ENCODE measurements around the gene CDKAL1.
"Not testable (repeated sequence)": the region's sequence is repeated elsewhere in the genome, so short reads cannot be mapped to it uniquely, and the experiment has no call there.

CDKAL1 gene

GRCh38 chr6:21085643-21086042 lies 551.4 kb downstream of the CDKAL1 start:
- DNase-seq = no peak

- DNase-seq = no peak
Measured at GRCh38 chr6:21087188-21087587, 552.9 kb downstream of the CDKAL1 start.

DNA sequence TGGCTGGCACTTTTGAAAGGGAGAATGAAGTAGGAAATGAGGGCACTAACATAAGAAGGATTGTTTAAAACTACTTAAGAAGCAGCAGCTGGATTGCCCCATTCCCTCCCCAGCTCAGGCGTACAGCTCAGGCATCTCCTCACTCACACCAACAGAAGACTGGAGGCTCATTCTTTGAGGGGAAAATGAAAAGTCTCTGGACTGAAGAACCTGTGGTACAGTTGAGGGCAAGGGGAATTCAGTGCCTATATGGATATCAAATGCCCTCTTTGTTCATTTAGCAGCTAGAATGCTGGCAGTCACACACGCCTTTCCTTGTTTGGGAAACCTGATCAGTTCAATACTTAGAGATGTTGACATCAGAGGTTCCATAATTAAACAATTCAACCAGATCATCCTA lies 557.2 kb downstream of the CDKAL1 start:
- no peak for DNase-seq

DNA sequence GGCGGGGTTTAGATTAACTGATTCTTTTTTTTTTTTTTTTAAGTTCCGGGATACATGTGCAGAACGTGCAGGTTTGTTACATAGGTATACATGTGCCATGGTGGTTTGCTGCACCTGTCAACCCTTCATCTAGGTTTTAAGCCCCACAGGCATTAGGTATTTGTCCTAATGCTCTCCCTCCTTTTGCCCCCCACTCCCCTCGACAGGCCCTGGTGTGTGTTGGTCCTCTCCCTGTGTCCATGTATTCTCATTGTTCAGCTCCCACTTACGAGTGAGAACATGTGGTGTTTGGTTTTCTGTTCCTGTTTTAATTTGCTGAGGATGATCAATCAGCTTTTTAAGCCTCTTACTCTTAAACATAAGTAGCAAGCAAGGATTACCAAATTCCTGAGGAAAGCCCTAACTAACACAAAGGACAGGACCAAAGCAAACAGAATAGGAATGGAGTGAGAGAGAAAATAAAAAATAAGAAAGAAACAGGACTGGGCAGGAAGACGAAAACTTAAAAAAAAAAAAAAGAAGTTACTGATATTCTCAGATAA lies 558.0 kb downstream of the CDKAL1 start:
- not testable (repeated sequence) for DNase-seq

- no peak for DNase-seq
Measured at GRCh38 chr6:21095462-21095861, 561.2 kb downstream of the CDKAL1 start.

DNA sequence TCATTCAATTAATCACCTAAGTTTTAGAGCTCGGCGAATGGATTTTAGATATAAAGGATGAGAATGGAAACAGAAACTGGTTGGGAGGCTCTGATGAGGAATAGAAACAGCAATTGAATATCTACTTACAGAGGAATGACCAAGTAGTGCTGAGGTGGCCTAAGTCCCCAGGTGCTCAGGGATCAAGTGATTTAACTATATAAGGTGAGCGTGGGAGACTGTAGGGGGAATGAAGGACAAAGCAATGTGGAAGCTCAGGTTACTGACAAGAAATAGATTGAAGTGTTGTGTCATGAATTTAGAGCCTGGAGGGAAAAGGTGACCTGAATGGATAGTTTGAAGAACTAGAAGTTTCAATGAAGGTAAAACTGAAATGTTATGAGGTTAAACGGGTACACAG lies 563.9 kb downstream of the CDKAL1 start:
- DNase-seq = no peak

GRCh38 chr6:21098744-21099143 lies 564.5 kb downstream of the CDKAL1 start:
- no peak for DNase-seq

- no peak for DNase-seq
Measured at GRCh38 chr6:21099338-21100314, 565.4 kb downstream of the CDKAL1 start.

- no peak for DNase-seq
Measured at GRCh38 chr6:21100991-21101390, 566.7 kb downstream of the CDKAL1 start.

DNA sequence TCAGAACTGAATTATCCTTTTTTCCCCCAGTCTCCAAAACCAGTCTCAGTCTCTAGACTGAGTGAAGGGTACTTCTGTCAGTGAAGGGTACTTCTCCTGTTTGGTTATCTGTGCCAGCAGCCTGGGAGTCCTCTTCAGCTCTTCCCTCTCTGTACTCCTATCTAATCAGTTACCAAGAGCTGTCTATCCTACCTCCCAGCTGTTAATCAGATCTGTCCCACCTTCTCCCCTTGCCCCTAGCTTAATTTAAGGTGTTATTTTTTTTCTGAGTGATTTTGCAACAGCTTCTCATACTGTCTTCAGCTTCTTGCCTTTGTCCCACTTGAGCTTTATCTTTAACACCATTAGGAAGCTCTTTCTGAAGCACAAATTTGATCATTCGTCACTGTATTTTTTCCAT lies 567.4 kb downstream of the CDKAL1 start:
- no peak for DNase-seq

- DNase-seq = no peak
Measured at GRCh38 chr6:21102201-21102600, 567.9 kb downstream of the CDKAL1 start.

- DNase-seq = no peak
Measured at GRCh38 chr6:21102624-21103023, 568.4 kb downstream of the CDKAL1 start.

GRCh38 chr6:21103626-21104224 lies 569.5 kb downstream of the CDKAL1 start:
- DNase-seq = no peak

DNA sequence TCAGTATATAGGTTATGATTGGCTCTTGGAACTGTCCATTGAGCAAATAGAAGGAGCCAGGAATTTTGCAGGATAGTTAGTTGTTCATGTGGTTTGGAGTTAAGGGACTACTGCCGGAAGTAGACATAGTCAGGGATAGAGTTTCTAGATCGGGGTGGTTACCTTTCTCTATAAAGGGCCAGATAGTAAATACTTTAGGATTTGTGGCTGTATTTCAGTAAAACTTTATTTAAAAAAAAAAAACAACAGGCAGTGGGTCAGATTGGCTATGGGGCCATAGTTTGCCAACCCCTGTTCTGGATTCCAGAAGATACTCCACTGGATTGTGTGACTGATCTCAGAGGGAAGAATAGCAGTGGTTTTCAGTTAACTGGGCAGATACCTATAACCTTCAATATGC lies 570.0 kb downstream of the CDKAL1 start:
- DNase-seq = no peak

DNA sequence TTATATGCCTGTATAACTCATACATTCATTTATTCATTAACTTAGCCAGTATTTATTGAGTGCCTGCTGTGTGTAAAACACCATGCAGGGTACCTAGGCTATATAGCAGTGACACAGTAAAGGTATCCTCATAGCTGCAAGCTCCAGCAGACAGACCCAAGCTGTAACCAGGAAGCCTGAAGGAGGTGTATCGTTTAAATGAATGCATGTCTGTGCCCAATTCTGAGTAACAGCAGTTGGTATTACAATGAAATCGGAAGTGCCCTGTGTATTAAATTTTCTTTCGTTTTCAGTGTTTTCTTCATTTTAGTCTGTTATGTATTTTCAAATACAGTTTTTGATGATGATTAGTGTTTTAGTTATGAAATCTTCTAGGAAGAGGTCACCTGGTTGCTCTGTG lies 573.5 kb downstream of the CDKAL1 start:
- no peak for DNase-seq

GRCh38 chr6:21109391-21110178 lies 575.3 kb downstream of the CDKAL1 start:
- DNase-seq = no peak

DNA sequence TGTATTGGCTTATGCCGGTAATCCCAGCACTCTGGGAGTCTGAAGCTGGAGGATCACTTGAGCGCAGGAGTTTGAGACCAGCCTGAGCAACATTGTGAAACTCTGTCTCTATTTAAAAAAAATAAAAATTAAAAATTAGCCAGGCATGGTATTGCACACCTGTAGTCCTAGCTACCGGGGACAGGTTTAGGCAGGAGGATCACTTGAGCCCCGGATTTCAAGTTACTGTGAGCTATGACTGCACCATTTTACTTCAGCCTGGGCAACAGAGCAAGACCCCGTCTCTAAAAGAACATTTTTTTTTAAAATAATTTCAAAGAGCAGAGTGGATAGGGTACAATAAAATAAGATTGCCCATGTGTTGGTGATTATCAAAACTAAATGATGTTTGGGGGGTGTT lies 576.4 kb downstream of the CDKAL1 start:
- DNase-seq = no peak

GRCh38 chr6:21111093-21111725 lies 577.0 kb downstream of the CDKAL1 start:
- DNase-seq = no peak

- no peak for DNase-seq
Measured at GRCh38 chr6:21115111-21115510, 580.9 kb downstream of the CDKAL1 start.

DNA sequence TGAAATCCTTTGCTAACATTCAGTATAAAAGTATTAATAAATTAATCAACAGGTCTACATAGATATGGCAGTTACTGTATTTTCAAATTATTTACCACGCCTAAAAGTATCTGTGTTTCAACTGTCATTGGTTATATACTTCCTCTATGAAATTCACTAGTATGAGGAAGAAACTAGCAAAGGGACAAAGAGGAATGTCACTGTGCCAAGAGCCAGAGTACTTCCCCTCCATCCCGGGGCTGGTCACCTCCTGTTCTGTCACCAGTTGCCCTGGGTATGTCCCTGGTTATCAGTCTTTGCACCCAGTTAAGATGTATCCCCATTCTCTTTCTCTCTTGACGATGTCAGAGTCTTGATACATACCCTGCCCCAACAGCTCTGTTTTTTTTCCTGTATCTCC lies 582.5 kb downstream of the CDKAL1 start:
- no peak for DNase-seq

- DNase-seq = no peak
Measured at GRCh38 chr6:21118216-21118780, 584.0 kb downstream of the CDKAL1 start.

DNA sequence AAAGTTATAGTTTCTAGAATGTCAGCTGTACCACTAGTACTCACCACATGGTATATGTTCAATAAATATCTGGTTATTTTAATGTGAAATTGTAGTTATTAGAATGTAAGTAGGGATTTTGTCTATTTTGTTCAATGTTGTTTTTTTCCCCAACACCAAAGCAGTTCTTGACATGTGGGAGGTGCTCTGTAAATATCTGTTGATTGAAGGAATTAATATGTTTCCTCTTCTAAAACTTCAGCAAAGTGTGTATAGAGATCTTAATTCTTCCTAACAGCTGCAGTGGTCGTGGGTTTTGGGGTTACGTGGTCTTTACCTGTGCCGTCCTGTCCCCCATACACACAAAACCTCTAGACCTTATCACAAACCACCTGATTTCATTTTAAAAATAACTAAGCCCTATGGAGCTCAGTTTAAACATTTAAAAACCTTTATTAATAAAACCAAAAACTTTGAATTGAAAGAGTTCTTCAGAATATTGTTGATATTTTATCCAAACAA lies 587.4 kb downstream of the CDKAL1 start:
- DNase-seq = no peak

Data from CD4-positive, alpha-beta T cell treated with Interferon gamma for 1 hour (primary cell).